Measurements from ENCODE around the gene KLC4. TPM values are rescaled to one million over a fixed set of nuclear protein-coding genes. Genes with fewer than 3 reads are reported as not detected.

The KLC4 gene
- total and polyA plus RNA-seq, 2 donors from 2014 or later: 33.7 to 39.0 TPM

DNA sequence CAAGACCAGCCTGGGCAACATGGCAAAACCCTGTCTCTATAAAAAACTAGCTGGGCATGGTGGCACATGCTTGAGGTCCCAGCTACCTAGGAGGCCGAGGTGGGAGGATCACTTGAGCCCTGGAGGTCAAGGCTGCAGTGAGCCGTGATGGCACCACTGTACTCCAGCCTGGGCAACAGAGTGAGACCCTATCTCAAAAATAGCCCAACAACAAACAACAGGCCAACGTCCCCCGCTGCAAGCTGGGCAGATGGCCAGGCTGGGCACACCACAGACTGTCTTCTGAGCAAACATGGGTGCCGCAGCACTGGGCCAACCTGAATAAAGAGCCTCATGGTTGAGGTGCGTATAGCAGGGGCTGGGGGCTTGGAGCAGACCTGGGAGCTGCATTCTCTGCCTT is 65.0 kb downstream of the KLC4 start:
- intact Hi-C loops (cut with DNase I): no loop called here
- Histone ChIP-seq H3K9ac (ENCODE audit: low read length in 3 of 3) (no peak overlapping the region), H3K36me3 (ENCODE audit: control insufficient read depth in 2 of 3, insufficient read depth in 3 of 3, low read length in 3 of 3) (no peaks in the 10 kb centered on the region), H3K27me3 (ENCODE audit: control insufficient read depth, insufficient read depth, low read length) (no peaks in the 10 kb centered on the region), H3K4me3 (ENCODE audit: low read length in 3 of 3) (no peak overlapping the region), H3K9me3 (ENCODE audit: control insufficient read depth in 2 of 3, insufficient read depth in 1 of 3, low read length in 3 of 3) (no peaks in the 10 kb centered on the region), H3K4me1 (ENCODE audit: control insufficient read depth in 2 of 3, insufficient read depth in 2 of 3, low read depth in 1 of 3, low read length in 3 of 3) (peaks cover 0 to 18% (median 0%) of the 10 kb centered on the region in 3 donors), H3K27ac (ENCODE audit: low read depth in 2 of 2, low read length in 2 of 2) (no peak overlapping the region)
- FAIRE-seq (no peak), DNase-seq (peak in 2 of 5 donors; percentile 36 to 39)
- TF ChIP-seq, protein P1, sequence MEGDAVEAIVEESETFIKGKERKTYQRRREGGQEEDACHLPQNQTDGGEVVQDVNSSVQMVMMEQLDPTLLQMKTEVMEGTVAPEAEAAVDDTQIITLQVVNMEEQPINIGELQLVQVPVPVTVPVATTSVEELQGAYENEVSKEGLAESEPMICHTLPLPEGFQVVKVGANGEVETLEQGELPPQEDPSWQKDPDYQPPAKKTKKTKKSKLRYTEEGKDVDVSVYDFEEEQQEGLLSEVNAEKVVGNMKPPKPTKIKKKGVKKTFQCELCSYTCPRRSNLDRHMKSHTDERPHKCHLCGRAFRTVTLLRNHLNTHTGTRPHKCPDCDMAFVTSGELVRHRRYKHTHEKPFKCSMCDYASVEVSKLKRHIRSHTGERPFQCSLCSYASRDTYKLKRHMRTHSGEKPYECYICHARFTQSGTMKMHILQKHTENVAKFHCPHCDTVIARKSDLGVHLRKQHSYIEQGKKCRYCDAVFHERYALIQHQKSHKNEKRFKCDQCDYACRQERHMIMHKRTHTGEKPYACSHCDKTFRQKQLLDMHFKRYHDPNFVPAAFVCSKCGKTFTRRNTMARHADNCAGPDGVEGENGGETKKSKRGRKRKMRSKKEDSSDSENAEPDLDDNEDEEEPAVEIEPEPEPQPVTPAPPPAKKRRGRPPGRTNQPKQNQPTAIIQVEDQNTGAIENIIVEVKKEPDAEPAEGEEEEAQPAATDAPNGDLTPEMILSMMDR (IDR thresholded peaks at IDR 0.05; ENCODE audit: borderline replicate concordance, extremely low read depth, insufficient read depth): no peak

Other genes with a start within 250 kb of the KLC4 start
- gene RPL7L1, start 180.0 kb upstream of the KLC4 start, total RNA-seq: 80.7 TPM
- 47.0 TPM for gene RPL7L1, start 180.0 kb upstream of the KLC4 start, polyA plus RNA-seq (ENCODE audit: insufficient read depth, low read depth, low replicate concordance)
- gene PTCRA, start 143.6 kb upstream of the KLC4 start, total RNA-seq: not detected
- not detected for gene PTCRA, start 143.6 kb upstream of the KLC4 start, polyA plus RNA-seq (ENCODE audit: insufficient read depth, low read depth, low replicate concordance)
- 49.9 TPM for gene CNPY3, start 130.2 kb upstream of the KLC4 start, total RNA-seq
- gene CNPY3, start 130.2 kb upstream of the KLC4 start, polyA plus RNA-seq (ENCODE audit: insufficient read depth, low read depth, low replicate concordance): 40.1 TPM
- 0.54 TPM for gene GNMT, start 98.9 kb upstream of the KLC4 start, total RNA-seq
- gene GNMT, start 98.9 kb upstream of the KLC4 start, polyA plus RNA-seq (ENCODE audit: insufficient read depth, low read depth, low replicate concordance): 1.9 TPM
- 22.6 TPM for gene PEX6, start 80.5 kb upstream of the KLC4 start, total RNA-seq
- 18.0 TPM for gene PEX6, start 80.5 kb upstream of the KLC4 start, polyA plus RNA-seq (ENCODE audit: insufficient read depth, low read depth, low replicate concordance)
- 22.6 TPM for gene PPP2R5D, start 75.1 kb upstream of the KLC4 start, total RNA-seq
- 21.8 TPM for gene PPP2R5D, start 75.1 kb upstream of the KLC4 start, polyA plus RNA-seq (ENCODE audit: insufficient read depth, low read depth, low replicate concordance)
- gene MEA1, start 45.7 kb upstream of the KLC4 start, total RNA-seq: 53.2 TPM
- 149 TPM for gene MEA1, start 45.7 kb upstream of the KLC4 start, polyA plus RNA-seq (ENCODE audit: insufficient read depth, low read depth, low replicate concordance)
- gene KLHDC3, start 45.4 kb upstream of the KLC4 start, total RNA-seq: 52.6 TPM
- 90.0 TPM for gene KLHDC3, start 45.4 kb upstream of the KLC4 start, polyA plus RNA-seq (ENCODE audit: insufficient read depth, low read depth, low replicate concordance)
- 49.2 TPM for gene RRP36, start 38.0 kb upstream of the KLC4 start, total RNA-seq
- 55.2 TPM for gene RRP36, start 38.0 kb upstream of the KLC4 start, polyA plus RNA-seq (ENCODE audit: insufficient read depth, low read depth, low replicate concordance)
- 24.5 TPM for gene CUL7, start 5.8 kb upstream of the KLC4 start, total RNA-seq
- 10.1 TPM for gene CUL7, start 5.8 kb upstream of the KLC4 start, polyA plus RNA-seq (ENCODE audit: insufficient read depth, low read depth, low replicate concordance)
- 56.6 TPM for gene MRPL2, start 197 bp upstream of the KLC4 start, total RNA-seq
- gene MRPL2, start 197 bp upstream of the KLC4 start, polyA plus RNA-seq (ENCODE audit: insufficient read depth, low read depth, low replicate concordance): 127 TPM
- 55.2 TPM for gene PTK7, start 16.7 kb downstream of the KLC4 start, total RNA-seq
- gene PTK7, start 16.7 kb downstream of the KLC4 start, polyA plus RNA-seq (ENCODE audit: insufficient read depth, low read depth, low replicate concordance): 26.0 TPM
- gene SRF, start 111.6 kb downstream of the KLC4 start, total RNA-seq: 30.6 TPM
- gene SRF, start 111.6 kb downstream of the KLC4 start, polyA plus RNA-seq (ENCODE audit: insufficient read depth, low read depth, low replicate concordance): 13.8 TPM
- 47.3 TPM for gene CUL9, start 122.6 kb downstream of the KLC4 start, total RNA-seq
- gene CUL9, start 122.6 kb downstream of the KLC4 start, polyA plus RNA-seq (ENCODE audit: insufficient read depth, low read depth, low replicate concordance): 34.7 TPM
- gene DNPH1, start 169.8 kb downstream of the KLC4 start, total RNA-seq: 74.3 TPM
- gene DNPH1, start 169.8 kb downstream of the KLC4 start, polyA plus RNA-seq (ENCODE audit: insufficient read depth, low read depth, low replicate concordance): 373 TPM
- gene TTBK1, start 183.8 kb downstream of the KLC4 start, total RNA-seq: 0.31 TPM
- gene TTBK1, start 183.8 kb downstream of the KLC4 start, polyA plus RNA-seq (ENCODE audit: insufficient read depth, low read depth, low replicate concordance): 0.26 TPM
- 2.0 TPM for gene SLC22A7, start 238.6 kb downstream of the KLC4 start, total RNA-seq
- gene SLC22A7, start 238.6 kb downstream of the KLC4 start, polyA plus RNA-seq (ENCODE audit: insufficient read depth, low read depth, low replicate concordance): 34.8 TPM
- 5.6 TPM for gene CRIP3, start 249.2 kb downstream of the KLC4 start, total RNA-seq
- 14.3 TPM for gene CRIP3, start 249.2 kb downstream of the KLC4 start, polyA plus RNA-seq (ENCODE audit: insufficient read depth, low read depth, low replicate concordance)

Measured in kidney (tissue), 14 donors.